Stimulated activated CD4-positive, alpha-beta T cell treated with anti-CD3 and anti-CD28 coated beads, Interleukin-2, amount 100 ng/mL, for 4 hours (primary cell): ENCODE results near the gene MLH3.
"Not testable (repeated sequence)": the region's sequence is repeated elsewhere in the genome, so short reads cannot be mapped to it uniquely, and the experiment has no call there.

Experiments
- DNase-seq: peaks from one replicate; pipeline ENCODE4 v3.0.0-alpha.2; 2020; ENCODE audit warnings: low read depth

MLH3 gene

GRCh38 chr14:75025082-75025481, 26.2 kb downstream of the MLH3 start:
- DNase-seq, result no peak

GRCh38 chr14:75023108-75023507, 28.2 kb downstream of the MLH3 start:
- DNase-seq, result no peak

GRCh38 chr14:75022655-75023054, 28.6 kb downstream of the MLH3 start:
- no peak for DNase-seq

- DNase-seq, result no peak
Measured at GRCh38 chr14:75018694-75019093, 32.6 kb downstream of the MLH3 start.

- DNase-seq, result no peak
Measured at GRCh38 chr14:75016815-75017214, 34.5 kb downstream of the MLH3 start.

- DNase-seq, result no peak
Measured at GRCh38 chr14:75015496-75015895, 35.8 kb downstream of the MLH3 start.

- no peak for DNase-seq
Measured at GRCh38 chr14:75013290-75013689, 38.0 kb downstream of the MLH3 start.

- no peak for DNase-seq
Measured at GRCh38 chr14:75011356-75011994, 39.8 kb downstream of the MLH3 start.

- DNase-seq, result no peak
Measured at GRCh38 chr14:75010472-75011093, 40.7 kb downstream of the MLH3 start.

- no peak for DNase-seq
Measured at GRCh38 chr14:75009176-75009575, 42.1 kb downstream of the MLH3 start.

- no peak for DNase-seq
Measured at GRCh38 chr14:75005357-75005756, 45.9 kb downstream of the MLH3 start.

- DNase-seq, result no peak
Measured at GRCh38 chr14:75003250-75004027, 47.8 kb downstream of the MLH3 start.

- peak; percentile 98 for DNase-seq
Measured at GRCh38 chr14:75002392-75003249, 48.6 kb downstream of the MLH3 start, which contains the start of gene EIF2B2. EIF2B2 (plus strand) TSS chr14:75002921; CDS start chr14:75002991, 70 bp downstream.

GRCh38 chr14:75001899-75002298, 49.4 kb downstream of the MLH3 start:
- DNase-seq, result no peak

GRCh38 chr14:75001261-75001660, 50.0 kb downstream of the MLH3 start:
- DNase-seq, result no peak

GRCh38 chr14:74995781-74996180, 55.5 kb downstream of the MLH3 start:
- DNase-seq, result not testable (repeated sequence)

- not testable (repeated sequence) for DNase-seq
Measured at GRCh38 chr14:74994182-74994581, 57.1 kb downstream of the MLH3 start.

- DNase-seq, result no peak
Measured at GRCh38 chr14:74988993-74989392, 62.3 kb downstream of the MLH3 start.

GRCh38 chr14:74988131-74988530, 63.1 kb downstream of the MLH3 start:
- no peak for DNase-seq

GRCh38 chr14:74985806-74986205, 65.5 kb downstream of the MLH3 start:
- DNase-seq, result no peak

- DNase-seq, result no peak
Measured at GRCh38 chr14:74985028-74985310, 66.3 kb downstream of the MLH3 start.

GRCh38 chr14:74984236-74985027, 66.8 kb downstream of the MLH3 start:
- no peak for DNase-seq
